GM12872 (cell line): ENCODE measurements around the gene PDS5B.

Experiments used
- CTCF ChIP-seq: IDR thresholded peaks from 3 replicates; pipeline ENCODE4 v1.5.1; 2011; ENCODE audit warnings: low read depth, mild to moderate bottlenecking, low read length, moderate library complexity; ENCODE audit not compliant: insufficient read depth

The PDS5B gene

GRCh38 chr13:32713397-32713796, 127.1 kb downstream of the PDS5B start:
- no peak for TF ChIP-seq CTCF

- no peak for TF ChIP-seq CTCF
Measured at GRCh38 chr13:32720026-32720425, 133.8 kb downstream of the PDS5B start.

GRCh38 chr13:32722340-32722739, 136.1 kb downstream of the PDS5B start:
- no peak for TF ChIP-seq CTCF

- no peak for TF ChIP-seq CTCF
Measured at GRCh38 chr13:32723987-32724386, 137.7 kb downstream of the PDS5B start.

- TF ChIP-seq CTCF, result no peak
Measured at GRCh38 chr13:32726374-32727037, 140.3 kb downstream of the PDS5B start.

- no peak for TF ChIP-seq CTCF
Measured at GRCh38 chr13:32728327-32728726, 142.1 kb downstream of the PDS5B start.

GRCh38 chr13:32731074-32731473, 144.8 kb downstream of the PDS5B start:
- TF ChIP-seq CTCF, result no peak
